GM12873 (cell line): ENCODE data around the gene ABLIM1.

Experiments used
- TF ChIP-seq, protein P1 (sequence below): IDR thresholded peaks from 2 replicates; pipeline ENCODE4 v1.5.1; 2012; ENCODE audit warnings: low read depth, mild to moderate bottlenecking, moderate library complexity, low read length, control low read depth; ENCODE audit not compliant: insufficient read depth; ENCODE audit errors: missing control alignments

Gene ABLIM1

GRCh38 chr10:114402233-114402632 lies 255.8 kb downstream of the ABLIM1 start:
- TF ChIP-seq, protein P1, sequence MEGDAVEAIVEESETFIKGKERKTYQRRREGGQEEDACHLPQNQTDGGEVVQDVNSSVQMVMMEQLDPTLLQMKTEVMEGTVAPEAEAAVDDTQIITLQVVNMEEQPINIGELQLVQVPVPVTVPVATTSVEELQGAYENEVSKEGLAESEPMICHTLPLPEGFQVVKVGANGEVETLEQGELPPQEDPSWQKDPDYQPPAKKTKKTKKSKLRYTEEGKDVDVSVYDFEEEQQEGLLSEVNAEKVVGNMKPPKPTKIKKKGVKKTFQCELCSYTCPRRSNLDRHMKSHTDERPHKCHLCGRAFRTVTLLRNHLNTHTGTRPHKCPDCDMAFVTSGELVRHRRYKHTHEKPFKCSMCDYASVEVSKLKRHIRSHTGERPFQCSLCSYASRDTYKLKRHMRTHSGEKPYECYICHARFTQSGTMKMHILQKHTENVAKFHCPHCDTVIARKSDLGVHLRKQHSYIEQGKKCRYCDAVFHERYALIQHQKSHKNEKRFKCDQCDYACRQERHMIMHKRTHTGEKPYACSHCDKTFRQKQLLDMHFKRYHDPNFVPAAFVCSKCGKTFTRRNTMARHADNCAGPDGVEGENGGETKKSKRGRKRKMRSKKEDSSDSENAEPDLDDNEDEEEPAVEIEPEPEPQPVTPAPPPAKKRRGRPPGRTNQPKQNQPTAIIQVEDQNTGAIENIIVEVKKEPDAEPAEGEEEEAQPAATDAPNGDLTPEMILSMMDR: no peak

DNA sequence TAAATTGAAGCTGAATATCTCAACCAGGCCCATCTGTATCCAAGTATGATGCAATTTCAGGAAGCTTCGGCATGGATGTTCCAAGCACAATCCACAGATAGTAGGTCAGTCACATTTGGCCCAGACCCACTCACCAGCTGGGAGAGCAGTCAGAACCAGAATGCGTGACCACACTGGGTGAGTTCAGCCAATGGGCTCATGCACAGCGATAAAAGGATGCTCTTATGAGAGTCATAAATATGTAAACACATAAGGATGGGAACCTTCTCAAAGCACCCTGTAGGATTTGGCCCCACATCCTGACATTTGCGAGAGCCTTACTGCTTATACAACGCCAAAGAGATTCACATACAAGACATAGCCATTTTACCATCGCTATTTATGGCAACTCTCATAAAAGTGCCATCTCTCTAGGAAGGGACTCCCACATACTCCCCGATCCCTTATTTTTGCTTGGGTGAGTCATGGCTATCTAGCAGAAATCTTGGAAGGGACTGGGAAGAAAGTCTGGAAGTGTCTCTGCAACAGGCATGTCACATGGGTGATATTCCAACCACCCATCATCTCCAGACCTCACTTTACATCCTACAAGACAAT lies 256.8 kb downstream of the ABLIM1 start:
- TF ChIP-seq, protein P1: no peak

- TF ChIP-seq, protein P1: no peak
Observed at GRCh38 chr10:114400091-114400490, 258.0 kb downstream of the ABLIM1 start.

- TF ChIP-seq, protein P1: no peak
Observed at GRCh38 chr10:114399576-114399975, 258.5 kb downstream of the ABLIM1 start.

GRCh38 chr10:114398587-114399331 lies 259.3 kb downstream of the ABLIM1 start:
- TF ChIP-seq, protein P1: peak; percentile 9

- TF ChIP-seq, protein P1: no peak
Observed at GRCh38 chr10:114397651-114398145, 260.4 kb downstream of the ABLIM1 start.

- TF ChIP-seq, protein P1: no peak
Observed at GRCh38 chr10:114396464-114396863, 261.6 kb downstream of the ABLIM1 start.
